Astrocyte (in vitro differentiated cells and primary cell): ENCODE results near the gene YBX2.

Source experiments
- EZH2 ChIP-seq: IDR thresholded peaks from 2 replicates; pipeline ENCODE4 v1.6.1; 2012; ENCODE audit warnings: mild to moderate bottlenecking, low read length, inconsistent platforms; ENCODE audit not compliant: insufficient read depth
- TF ChIP-seq, protein P1 (sequence below): IDR thresholded peaks from 2 replicates; pipeline ENCODE4 v1.5.1; 2011; ENCODE audit warnings: low read depth, mild to moderate bottlenecking, inconsistent platforms, low read length, moderate library complexity; ENCODE audit not compliant: insufficient read depth

DNA sequence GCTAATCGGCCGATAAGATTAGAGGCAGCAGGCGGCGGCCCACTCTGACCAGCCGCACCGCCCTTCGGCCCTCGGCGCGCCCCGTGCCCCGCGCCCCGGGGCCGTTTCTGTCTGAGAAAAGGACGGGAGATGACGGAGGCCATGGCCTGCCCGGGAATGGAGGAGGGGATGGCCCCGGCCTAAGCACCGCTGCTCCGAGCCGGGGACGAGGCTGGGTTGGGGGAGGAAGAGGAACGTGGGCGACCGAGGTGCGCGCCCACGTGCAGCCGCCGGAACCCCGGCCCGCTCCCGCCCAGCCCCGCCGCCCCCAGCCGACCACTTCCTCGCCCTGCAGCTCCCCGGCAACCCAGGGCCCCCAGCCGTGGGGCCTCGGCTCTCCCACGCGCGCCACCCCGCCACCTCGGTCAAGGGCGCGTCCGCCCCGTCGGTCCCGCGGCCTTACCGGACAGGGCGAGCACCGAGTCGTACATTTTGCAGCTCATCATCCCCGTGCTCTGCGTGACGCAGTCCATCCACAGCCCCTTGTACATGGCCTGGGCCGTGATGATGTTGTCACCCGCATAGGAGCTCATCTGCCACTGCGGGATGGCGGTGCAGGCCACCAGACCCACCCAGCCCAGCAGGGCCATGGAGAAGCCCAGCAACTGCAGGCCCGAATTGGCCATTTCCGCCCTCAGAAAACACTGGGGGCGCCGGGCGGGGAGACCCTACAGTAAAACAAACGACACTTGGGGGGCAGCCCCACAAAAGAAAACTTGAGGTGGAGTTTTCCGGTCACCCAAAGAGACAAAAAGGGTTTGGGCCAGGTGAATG, 32.9 kb downstream of the YBX2 start:
- TF ChIP-seq EZH2 = no peak
- TF ChIP-seq, protein P1, sequence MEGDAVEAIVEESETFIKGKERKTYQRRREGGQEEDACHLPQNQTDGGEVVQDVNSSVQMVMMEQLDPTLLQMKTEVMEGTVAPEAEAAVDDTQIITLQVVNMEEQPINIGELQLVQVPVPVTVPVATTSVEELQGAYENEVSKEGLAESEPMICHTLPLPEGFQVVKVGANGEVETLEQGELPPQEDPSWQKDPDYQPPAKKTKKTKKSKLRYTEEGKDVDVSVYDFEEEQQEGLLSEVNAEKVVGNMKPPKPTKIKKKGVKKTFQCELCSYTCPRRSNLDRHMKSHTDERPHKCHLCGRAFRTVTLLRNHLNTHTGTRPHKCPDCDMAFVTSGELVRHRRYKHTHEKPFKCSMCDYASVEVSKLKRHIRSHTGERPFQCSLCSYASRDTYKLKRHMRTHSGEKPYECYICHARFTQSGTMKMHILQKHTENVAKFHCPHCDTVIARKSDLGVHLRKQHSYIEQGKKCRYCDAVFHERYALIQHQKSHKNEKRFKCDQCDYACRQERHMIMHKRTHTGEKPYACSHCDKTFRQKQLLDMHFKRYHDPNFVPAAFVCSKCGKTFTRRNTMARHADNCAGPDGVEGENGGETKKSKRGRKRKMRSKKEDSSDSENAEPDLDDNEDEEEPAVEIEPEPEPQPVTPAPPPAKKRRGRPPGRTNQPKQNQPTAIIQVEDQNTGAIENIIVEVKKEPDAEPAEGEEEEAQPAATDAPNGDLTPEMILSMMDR = no peak
